GM12891 (cell line): ENCODE data around the gene LHFPL5.

Source experiments
- DNase-seq: peaks from one replicate; pipeline ENCODE4 v3.0.0; 2011; ENCODE audit warnings: low spot score; ENCODE audit not compliant: insufficient read length
- FAIRE-seq: peaks from 2 replicates; lab custom pipeline; 2011; peaks lifted over from hg19 to GRCh38; lab: Jason Lieb, UNC
- PAX5 ChIP-seq: IDR thresholded peaks from 2 replicates; pipeline ENCODE4 v1.6.1; 2011; ENCODE audit warnings: low read length, moderate library complexity, mild to moderate bottlenecking; ENCODE audit not compliant: insufficient read depth, severe bottlenecking
- POLR2A ChIP-seq: IDR thresholded peaks from 2 replicates; pipeline ENCODE4 v1.6.1; 2011; ENCODE audit warnings: low read depth, low read length, control low read depth
- POLR2AphosphoS5 ChIP-seq: IDR thresholded peaks from 2 replicates; pipeline ENCODE4 v1.6.1; 2011; ENCODE audit warnings: low read depth, low read length, control low read depth
- POU2F2 ChIP-seq: IDR thresholded peaks from 2 replicates; pipeline ENCODE4 v1.6.1; 2011; ENCODE audit warnings: low read depth, mild to moderate bottlenecking, control low read depth, low read length, moderate library complexity
- SPI1 ChIP-seq: IDR thresholded peaks from 2 replicates; pipeline ENCODE4 v1.6.1; 2011; ENCODE audit warnings: low read depth, low read length, control low read depth
- TAF1 ChIP-seq: IDR thresholded peaks from 2 replicates; pipeline ENCODE4 v1.6.1; 2011; ENCODE audit warnings: low read depth, low read length, control low read depth

The LHFPL5 gene

GRCh38 chr6:35809809-35810208, 4.7 kb downstream of the LHFPL5 start:
- DNase-seq = no peak
- FAIRE-seq = no peak
- TF ChIP-seq TAF1 = no peak
- no peak for TF ChIP-seq POLR2A
- no peak for TF ChIP-seq POLR2AphosphoS5
- no peak for TF ChIP-seq POU2F2
- TF ChIP-seq PAX5 = no peak
- TF ChIP-seq SPI1 = no peak

GRCh38 chr6:35810971-35811698, 6.0 kb downstream of the LHFPL5 start:
- no peak for DNase-seq
- no peak for FAIRE-seq
- no peak for TF ChIP-seq PAX5
- TF ChIP-seq TAF1 = no peak
- no peak for TF ChIP-seq POLR2AphosphoS5
- TF ChIP-seq POLR2A = no peak
- no peak for TF ChIP-seq SPI1
- no peak for TF ChIP-seq POU2F2

GRCh38 chr6:35811699-35811995, 6.5 kb downstream of the LHFPL5 start:
- TF ChIP-seq POLR2A (no peak), PAX5 (no peak), POLR2AphosphoS5 (no peak), TAF1 (no peak), SPI1 (no peak), POU2F2 (no peak)
- FAIRE-seq = no peak
- no peak for DNase-seq

- no peak for FAIRE-seq
- no peak for DNase-seq
- TF ChIP-seq SPI1 = no peak
- no peak for TF ChIP-seq POLR2AphosphoS5
- no peak for TF ChIP-seq PAX5
- TF ChIP-seq POU2F2 = no peak
- TF ChIP-seq TAF1 = no peak
Observed at GRCh38 chr6:35817515-35817914, 12.4 kb downstream of the LHFPL5 start.

GRCh38 chr6:35823601-35824000, 18.4 kb downstream of the LHFPL5 start:
- no peak for TF ChIP-seq POU2F2
- TF ChIP-seq TAF1 = no peak
- TF ChIP-seq POLR2A = no peak
- no peak for TF ChIP-seq POLR2AphosphoS5
- TF ChIP-seq SPI1 = no peak
- no peak for TF ChIP-seq PAX5
- FAIRE-seq (no peak), DNase-seq (no peak)

- DNase-seq = no peak
- FAIRE-seq = no peak
- TF ChIP-seq POU2F2 (no peak), POLR2A (no peak), PAX5 (no peak), POLR2AphosphoS5 (no peak), SPI1 (no peak), TAF1 (no peak)
Observed at GRCh38 chr6:35824552-35825192, 19.5 kb downstream of the LHFPL5 start.

GRCh38 chr6:35829306-35829705, 24.2 kb downstream of the LHFPL5 start:
- FAIRE-seq (no peak), DNase-seq (no peak)
- TF ChIP-seq SPI1 (no peak), PAX5 (no peak), POU2F2 (no peak), POLR2AphosphoS5 (no peak)

GRCh38 chr6:35831257-35832007, 26.3 kb downstream of the LHFPL5 start:
- FAIRE-seq (no peak), DNase-seq (no peak)
- TF ChIP-seq POU2F2 (no peak), POLR2A (no peak), TAF1 (no peak), SPI1 (no peak), PAX5 (no peak), POLR2AphosphoS5 (no peak)

GRCh38 chr6:35833536-35833935, 28.4 kb downstream of the LHFPL5 start:
- DNase-seq = no peak
- no peak for TF ChIP-seq POLR2A
- no peak for TF ChIP-seq SPI1
- no peak for TF ChIP-seq POU2F2
- TF ChIP-seq PAX5 = no peak
- no peak for TF ChIP-seq POLR2AphosphoS5
- TF ChIP-seq TAF1 = no peak
- FAIRE-seq = no peak
